ENCODE results near the gene GPR89A.
"Not testable (repeated sequence)": the region's sequence is repeated elsewhere in the genome, so short reads cannot be mapped to it uniquely, and the experiment has no call there.

The GPR89A gene

DNA sequence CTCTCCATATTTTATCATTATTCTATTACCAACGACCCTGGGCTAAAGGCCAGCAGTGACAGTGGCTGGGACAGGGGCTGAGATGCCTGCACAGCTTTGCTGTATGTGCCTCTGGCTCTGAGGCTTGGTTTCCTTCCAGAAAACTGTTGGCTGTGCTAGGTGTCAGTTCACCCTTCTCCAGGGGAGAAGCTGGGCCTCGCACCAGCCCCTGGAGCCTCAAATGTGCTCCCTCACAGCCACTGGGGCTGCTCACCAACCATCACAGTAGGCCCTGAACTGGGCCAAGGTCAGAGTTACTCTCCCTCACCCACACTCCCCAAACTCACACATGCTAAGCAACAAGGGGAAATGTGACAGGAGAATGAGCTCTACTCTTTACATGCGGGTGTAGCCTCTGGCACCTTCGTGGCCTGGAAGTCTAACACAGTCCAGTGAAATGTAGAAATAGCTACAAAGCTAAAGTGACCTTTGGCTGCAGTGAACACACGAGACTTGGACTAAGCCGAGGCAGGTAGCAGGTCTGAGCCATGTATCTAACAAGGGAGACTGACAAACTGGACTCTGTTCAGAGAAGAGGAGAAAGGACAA is 106.8 kb downstream of the GPR89A start:
- no peak for DNase-seq (ENCODE audit: low read depth)
- TF ChIP-seq, protein P1, sequence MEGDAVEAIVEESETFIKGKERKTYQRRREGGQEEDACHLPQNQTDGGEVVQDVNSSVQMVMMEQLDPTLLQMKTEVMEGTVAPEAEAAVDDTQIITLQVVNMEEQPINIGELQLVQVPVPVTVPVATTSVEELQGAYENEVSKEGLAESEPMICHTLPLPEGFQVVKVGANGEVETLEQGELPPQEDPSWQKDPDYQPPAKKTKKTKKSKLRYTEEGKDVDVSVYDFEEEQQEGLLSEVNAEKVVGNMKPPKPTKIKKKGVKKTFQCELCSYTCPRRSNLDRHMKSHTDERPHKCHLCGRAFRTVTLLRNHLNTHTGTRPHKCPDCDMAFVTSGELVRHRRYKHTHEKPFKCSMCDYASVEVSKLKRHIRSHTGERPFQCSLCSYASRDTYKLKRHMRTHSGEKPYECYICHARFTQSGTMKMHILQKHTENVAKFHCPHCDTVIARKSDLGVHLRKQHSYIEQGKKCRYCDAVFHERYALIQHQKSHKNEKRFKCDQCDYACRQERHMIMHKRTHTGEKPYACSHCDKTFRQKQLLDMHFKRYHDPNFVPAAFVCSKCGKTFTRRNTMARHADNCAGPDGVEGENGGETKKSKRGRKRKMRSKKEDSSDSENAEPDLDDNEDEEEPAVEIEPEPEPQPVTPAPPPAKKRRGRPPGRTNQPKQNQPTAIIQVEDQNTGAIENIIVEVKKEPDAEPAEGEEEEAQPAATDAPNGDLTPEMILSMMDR (IDR thresholded peaks at IDR 0.05; ENCODE audit: control insufficient read depth, insufficient read depth, low read depth, low read length, missing control alignments) = no peak
- H3K4me3 ChIP-seq (ENCODE audit: control insufficient read depth, low read depth, low read length) = no peak overlapping the region

DNA sequence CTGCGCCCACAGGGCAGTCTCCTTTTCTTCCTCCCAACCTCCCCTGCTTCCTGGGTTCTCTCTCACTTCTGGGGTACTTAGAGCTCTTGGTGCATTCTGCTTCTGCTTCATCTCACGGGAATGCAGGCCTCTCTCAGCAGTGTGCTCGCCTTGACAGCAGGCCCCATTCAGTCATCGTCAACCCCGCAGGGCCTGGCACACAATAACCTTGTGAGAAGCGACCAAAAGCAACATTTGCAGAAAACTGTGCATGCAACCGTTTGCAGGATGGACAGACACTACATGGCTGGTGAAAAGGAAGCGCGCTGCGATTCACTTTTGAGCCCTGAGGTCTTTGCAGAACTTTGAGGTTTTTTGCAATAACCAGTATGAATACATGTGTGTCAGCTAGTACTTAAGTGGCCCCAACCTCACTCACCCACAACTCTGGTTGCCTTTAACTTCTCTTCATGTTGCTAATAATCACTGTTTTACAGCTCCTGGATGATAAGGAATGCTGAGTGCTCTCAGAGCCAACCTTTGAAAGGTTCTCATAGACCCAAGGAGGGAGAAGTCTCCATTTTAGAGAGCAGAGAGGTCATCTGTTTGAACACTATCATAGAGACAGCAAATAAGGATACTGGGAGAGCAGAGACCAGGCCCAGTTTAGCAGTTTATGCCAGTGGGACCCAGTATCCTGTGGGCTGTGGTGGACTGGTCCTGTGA is 109.0 kb downstream of the GPR89A start:
- no peak for DNase-seq (ENCODE audit: low read depth)
- H3K4me3 ChIP-seq (ENCODE audit: control insufficient read depth, low read depth, low read length) = no peak overlapping the region
- TF ChIP-seq, protein P1 (IDR thresholded peaks at IDR 0.05; ENCODE audit: control insufficient read depth, insufficient read depth, low read depth, low read length, missing control alignments) = no peak

DNA sequence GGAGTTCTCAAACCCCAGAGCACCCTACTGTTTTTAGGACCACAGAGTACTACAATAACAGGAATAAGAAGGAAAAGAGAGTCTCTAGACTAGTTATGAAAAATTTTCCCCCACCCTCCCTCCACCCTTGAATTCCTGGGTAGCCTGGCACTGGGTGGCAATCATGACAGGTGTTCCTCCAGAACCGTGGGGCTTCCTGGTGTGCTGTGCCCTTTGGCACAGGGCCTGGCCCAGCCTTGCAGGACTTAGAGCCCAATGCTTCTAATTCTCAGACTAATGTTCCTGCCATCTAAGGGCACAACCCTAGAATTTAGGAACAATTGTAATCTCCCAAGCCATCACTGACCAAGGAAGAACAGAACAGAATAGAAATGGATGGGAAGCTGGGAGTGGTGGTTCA is 110.0 kb downstream of the GPR89A start:
- H3K4me3 ChIP-seq (ENCODE audit: control insufficient read depth, low read depth, low read length) = no peak overlapping the region
- DNase-seq (ENCODE audit: low read depth) = no peak
- TF ChIP-seq, protein P1 (IDR thresholded peaks at IDR 0.05; ENCODE audit: control insufficient read depth, insufficient read depth, low read depth, low read length, missing control alignments) = no peak

DNA sequence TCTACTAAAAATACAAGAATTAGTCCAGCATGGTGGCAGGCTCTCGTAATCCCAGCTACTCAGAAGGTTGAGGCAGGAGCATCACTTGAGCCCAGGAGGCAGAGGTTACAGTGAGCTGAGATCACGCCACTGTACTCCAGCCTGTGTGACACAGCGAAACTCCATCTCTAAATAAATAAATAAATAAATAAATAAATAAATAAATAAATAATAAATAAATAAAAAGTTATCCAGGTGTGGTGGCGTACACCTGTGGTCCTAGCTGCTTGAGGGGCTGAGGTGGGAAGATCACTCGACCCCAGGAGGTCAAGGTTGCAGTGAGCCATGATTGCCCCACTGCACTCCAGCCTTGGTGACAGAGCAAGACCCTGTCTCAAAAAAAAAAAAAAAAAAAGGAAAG is 110.7 kb downstream of the GPR89A start:
- not testable (repeated sequence) for H3K4me3 ChIP-seq (ENCODE audit: control insufficient read depth, low read depth, low read length)

DNA sequence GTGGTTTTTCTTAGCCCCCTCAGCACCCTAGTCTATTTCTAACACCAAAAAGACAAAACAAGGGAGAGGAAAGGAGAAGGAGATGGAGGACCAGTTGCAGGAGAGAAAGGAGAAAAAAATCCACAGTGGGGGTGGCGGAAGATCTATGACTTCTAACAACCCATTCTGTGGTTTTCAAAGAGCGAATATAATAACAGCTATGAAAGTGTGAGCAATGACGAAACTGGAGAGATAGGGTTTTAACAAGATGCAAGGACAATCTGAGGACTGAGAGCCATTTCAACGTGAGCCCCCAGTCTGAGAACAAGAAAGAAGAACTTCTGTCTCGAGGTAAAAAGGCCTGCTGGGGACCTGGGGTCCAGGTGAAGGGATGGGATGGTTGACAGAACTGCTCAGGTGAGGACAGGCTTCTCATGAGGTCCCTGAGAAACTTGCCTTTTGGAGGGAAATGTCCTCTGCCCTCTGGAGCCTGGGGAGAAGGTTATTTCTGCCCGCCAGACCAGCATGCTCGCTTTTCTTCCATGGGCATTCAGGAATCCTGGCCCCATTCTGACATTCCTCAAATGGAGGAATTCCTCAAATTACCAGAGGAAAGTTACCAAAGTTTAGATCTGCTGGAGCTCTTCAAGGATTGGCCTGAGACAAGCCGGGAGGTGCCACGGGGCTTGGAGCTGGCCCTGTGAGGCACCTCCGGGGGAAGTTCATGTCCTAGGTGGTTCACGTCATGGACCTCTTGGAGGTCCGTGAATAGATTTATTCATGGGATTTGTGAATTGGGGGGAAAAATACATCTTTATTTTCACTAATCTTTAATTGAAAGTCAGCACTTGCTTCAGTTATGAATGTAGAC is 111.7 kb downstream of the GPR89A start, which contains the start of gene CD160:
Gene CD160, plus strand, starts transcription at position 270 of the 850 bp plus-strand sequence. CDS start 8,829 bp downstream, outside the sequence.
- no peak within 1 kb of the TSS for H3K4me3 ChIP-seq (ENCODE audit: control insufficient read depth, low read depth, low read length)
- TF ChIP-seq, protein P1 (IDR thresholded peaks at IDR 0.05; ENCODE audit: control insufficient read depth, insufficient read depth, low read depth, low read length, missing control alignments) = no peak
- no peak for DNase-seq (ENCODE audit: low read depth)

More for the DNA sequence above, 110.7 kb downstream of the GPR89A start:
- not testable (repeated sequence) for DNase-seq (ENCODE audit: low read depth)

All from AG09309 (cell line).